ENCODE data around the gene ACOX2.

ACOX2 gene

GRCh38 chr3:58566398-58567250 is 29.6 kb upstream of the ACOX2 start:
- DNase-seq (ENCODE audit: low read depth in 2 of 2, low spot score in 1 of 2), result no peak

GRCh38 chr3:58565621-58566397 is 28.8 kb upstream of the ACOX2 start:
- DNase-seq (ENCODE audit: low read depth in 2 of 2, low spot score in 1 of 2), result no peak

GRCh38 chr3:58564456-58565160 is 27.6 kb upstream of the ACOX2 start:
- no peak for DNase-seq (ENCODE audit: low read depth in 2 of 2, low spot score in 1 of 2)

GRCh38 chr3:58564054-58564453 is 27.1 kb upstream of the ACOX2 start:
- DNase-seq (ENCODE audit: low read depth in 2 of 2, low spot score in 1 of 2), result no peak

- no peak for DNase-seq (ENCODE audit: low read depth in 2 of 2, low spot score in 1 of 2)
Measured at GRCh38 chr3:58563386-58564035, 26.5 kb upstream of the ACOX2 start.

- no peak for DNase-seq (ENCODE audit: low read depth in 2 of 2, low spot score in 1 of 2)
Measured at GRCh38 chr3:58562498-58562897, 25.5 kb upstream of the ACOX2 start.

- DNase-seq (ENCODE audit: low read depth in 2 of 2, low spot score in 1 of 2), result no peak
Measured at GRCh38 chr3:58560771-58561311, 23.9 kb upstream of the ACOX2 start.

GRCh38 chr3:58559586-58559985 is 22.6 kb upstream of the ACOX2 start:
- DNase-seq (ENCODE audit: low read depth in 2 of 2, low spot score in 1 of 2), result no peak

- DNase-seq (ENCODE audit: low read depth in 2 of 2, low spot score in 1 of 2), result no peak
Measured at GRCh38 chr3:58557491-58557890, 20.5 kb upstream of the ACOX2 start.

GRCh38 chr3:58556761-58557221 is 19.8 kb upstream of the ACOX2 start:
- no peak for DNase-seq (ENCODE audit: low read depth in 2 of 2, low spot score in 1 of 2)

GRCh38 chr3:58556001-58556400 is 19.0 kb upstream of the ACOX2 start:
- DNase-seq (ENCODE audit: low read depth in 2 of 2, low spot score in 1 of 2), result no peak

GRCh38 chr3:58555203-58555602 is 18.2 kb upstream of the ACOX2 start:
- no peak for DNase-seq (ENCODE audit: low read depth in 2 of 2, low spot score in 1 of 2)

- no peak for DNase-seq (ENCODE audit: low read depth in 2 of 2, low spot score in 1 of 2)
Measured at GRCh38 chr3:58553003-58553402, 16.0 kb upstream of the ACOX2 start.

GRCh38 chr3:58551636-58552180 is 14.7 kb upstream of the ACOX2 start:
- DNase-seq (ENCODE audit: low read depth in 2 of 2, low spot score in 1 of 2), result no peak

GRCh38 chr3:58544541-58544940 is 7.6 kb upstream of the ACOX2 start:
- DNase-seq (ENCODE audit: low read depth in 2 of 2, low spot score in 1 of 2), result no peak

- no peak for DNase-seq (ENCODE audit: low read depth in 2 of 2, low spot score in 1 of 2)
Measured at GRCh38 chr3:58540176-58540858, 3.3 kb upstream of the ACOX2 start.

GRCh38 chr3:58539626-58540025 is 2.6 kb upstream of the ACOX2 start:
- no peak for DNase-seq (ENCODE audit: low read depth in 2 of 2, low spot score in 1 of 2)

- DNase-seq (ENCODE audit: low read depth in 2 of 2, low spot score in 1 of 2), result no peak
Measured at GRCh38 chr3:58537412-58538301, 667 bp upstream of the ACOX2 start.
